GM18517 (cell line): ENCODE data around the gene ZNF580.

Experiments
- ATAC-seq: cut with Tn5 transposase; IDR thresholded peaks from one replicate; pipeline ENCODE4 v1.9.1; 2021; ENCODE audit warnings: mild to moderate bottlenecking, moderate library complexity; ENCODE audit not compliant: unreplicated experiment

ZNF580 gene

GRCh38 chr19:55605637-55606470 is 34.9 kb upstream of the ZNF580 start, which contains the start of gene ZNF865:
ZNF865 (plus strand) TSS chr19:55605647; CDS start chr19:55613619, 7,972 bp downstream.
- no peak for ATAC-seq

- no peak for ATAC-seq
Measured at GRCh38 chr19:55606471-55606787, 34.4 kb upstream of the ZNF580 start.

- ATAC-seq: no peak
Measured at GRCh38 chr19:55606817-55607216, 34.0 kb upstream of the ZNF580 start.

- ATAC-seq: no peak
Measured at GRCh38 chr19:55609326-55609725, 31.5 kb upstream of the ZNF580 start.

- no peak for ATAC-seq
Measured at GRCh38 chr19:55611300-55611982, 29.4 kb upstream of the ZNF580 start.

GRCh38 chr19:55611983-55612645 is 28.7 kb upstream of the ZNF580 start:
- no peak for ATAC-seq

GRCh38 chr19:55613396-55613795 is 27.4 kb upstream of the ZNF580 start:
- no peak for ATAC-seq

- no peak for ATAC-seq
Measured at GRCh38 chr19:55613930-55614710, 26.7 kb upstream of the ZNF580 start.

- no peak for ATAC-seq
Measured at GRCh38 chr19:55614711-55615542, 25.9 kb upstream of the ZNF580 start.

GRCh38 chr19:55615543-55616394 is 25.0 kb upstream of the ZNF580 start:
- ATAC-seq: no peak

- ATAC-seq: no peak
Measured at GRCh38 chr19:55616395-55616875, 24.4 kb upstream of the ZNF580 start.

GRCh38 chr19:55617426-55617825 is 23.4 kb upstream of the ZNF580 start:
- ATAC-seq: no peak

GRCh38 chr19:55618426-55618825 is 22.4 kb upstream of the ZNF580 start:
- ATAC-seq: no peak

GRCh38 chr19:55619286-55619685 is 21.5 kb upstream of the ZNF580 start:
- no peak for ATAC-seq

- no peak for ATAC-seq
Measured at GRCh38 chr19:55620410-55621204, 20.2 kb upstream of the ZNF580 start.

- no peak for ATAC-seq
Measured at GRCh38 chr19:55621205-55621672, 19.6 kb upstream of the ZNF580 start.

GRCh38 chr19:55621673-55622231 is 19.1 kb upstream of the ZNF580 start:
- no peak for ATAC-seq
